ENCODE measurements around the gene ZNF839. TPM values are rescaled to one million over a fixed set of nuclear protein-coding genes. Genes with fewer than 3 reads are reported as not detected.
"Not testable (repeated sequence)": the region's sequence is repeated elsewhere in the genome, so short reads cannot be mapped to it uniquely, and the experiment has no call there.

Gene ZNF839
- total RNA-seq, 1 donor from 2014 or later, result 17.7 TPM

GRCh38 chr14:102333795-102334705 is 14.5 kb downstream of the ZNF839 start:
- intact Hi-C loops (cut with micrococcal nuclease), result no loop called here

GRCh38 chr14:102335163-102335562 is 15.6 kb downstream of the ZNF839 start:
- H3K27ac Mint-ChIP-seq, result no peak overlapping the region
- H3K9me3 Mint-ChIP-seq, result no peaks in the 10 kb centered on the region
- no peak overlapping the region for H3K4me3 Mint-ChIP-seq
- no peaks in the 10 kb centered on the region for H3K27me3 Mint-ChIP-seq (ENCODE audit: insufficient read depth)
- H3K36me3 Mint-ChIP-seq (ENCODE audit: low read depth), result peaks cover 13% of the 10 kb centered on the region
- intact Hi-C loops (cut with micrococcal nuclease), result no loop called here
- H3K4me1 Mint-ChIP-seq (ENCODE audit: low read depth), result no peaks in the 10 kb centered on the region
- DNase-seq (ENCODE audit: low spot score), result no peak

More at GRCh38 chr14:102333795-102334705, 14.5 kb downstream of the ZNF839 start:
- no peak for DNase-seq (ENCODE audit: low spot score)
- H3K4me1 Mint-ChIP-seq (ENCODE audit: low read depth), result no peaks in the 10 kb centered on the region
- peaks cover 13% of the 10 kb centered on the region for H3K36me3 Mint-ChIP-seq (ENCODE audit: low read depth)
- H3K27me3 Mint-ChIP-seq (ENCODE audit: insufficient read depth), result no peaks in the 10 kb centered on the region
- H3K4me3 Mint-ChIP-seq, result no peak overlapping the region
- no peak overlapping the region for H3K27ac Mint-ChIP-seq
- H3K9me3 Mint-ChIP-seq, result no peaks in the 10 kb centered on the region

GRCh38 chr14:102338724-102339123 is 19.2 kb downstream of the ZNF839 start:
- peaks cover 23% of the 10 kb centered on the region for H3K36me3 Mint-ChIP-seq (ENCODE audit: low read depth)
- no peak for DNase-seq (ENCODE audit: low spot score)
- no peaks in the 10 kb centered on the region for H3K27me3 Mint-ChIP-seq (ENCODE audit: insufficient read depth)
- no peaks in the 10 kb centered on the region for H3K4me1 Mint-ChIP-seq (ENCODE audit: low read depth)
- no peak overlapping the region for H3K4me3 Mint-ChIP-seq
- no peak overlapping the region for H3K27ac Mint-ChIP-seq
- H3K9me3 Mint-ChIP-seq, result no peaks in the 10 kb centered on the region
- intact Hi-C loops (cut with micrococcal nuclease), result no loop called here

- peaks cover 26% of the 10 kb centered on the region for H3K36me3 Mint-ChIP-seq (ENCODE audit: low read depth)
- no peak overlapping the region for H3K4me3 Mint-ChIP-seq
These were observed 22.0 kb downstream of the ZNF839 start for GRCh38 chr14:102341566-102341965.

GRCh38 chr14:102342238-102342637 is 22.7 kb downstream of the ZNF839 start:
- no peaks in the 10 kb centered on the region for H3K4me1 Mint-ChIP-seq (ENCODE audit: low read depth)
- intact Hi-C loops (cut with micrococcal nuclease), result no loop called here

More at GRCh38 chr14:102341566-102341965, 22.0 kb downstream of the ZNF839 start:
- Mint-ChIP-seq H3K27ac (no peak overlapping the region), H3K4me1 (ENCODE audit: low read depth) (no peaks in the 10 kb centered on the region), H3K27me3 (ENCODE audit: insufficient read depth) (no peaks in the 10 kb centered on the region), H3K9me3 (no peaks in the 10 kb centered on the region)
- DNase-seq (ENCODE audit: low spot score), result no peak
- intact Hi-C loops (cut with micrococcal nuclease), result no loop called here

GRCh38 chr14:102344084-102344483 is 24.5 kb downstream of the ZNF839 start:
- H3K4me1 Mint-ChIP-seq (ENCODE audit: low read depth), result no peaks in the 10 kb centered on the region
- no peaks in the 10 kb centered on the region for H3K9me3 Mint-ChIP-seq
- peaks cover 35% of the 10 kb centered on the region for H3K36me3 Mint-ChIP-seq (ENCODE audit: low read depth)
- no peak overlapping the region for H3K27ac Mint-ChIP-seq
- DNase-seq (ENCODE audit: low spot score), result no peak
- H3K27me3 Mint-ChIP-seq (ENCODE audit: insufficient read depth), result no peaks in the 10 kb centered on the region
- intact Hi-C loops (cut with micrococcal nuclease), result no loop called here
- H3K4me3 Mint-ChIP-seq, result no peak overlapping the region

More at GRCh38 chr14:102342238-102342637, 22.7 kb downstream of the ZNF839 start:
- H3K4me3 Mint-ChIP-seq, result no peak overlapping the region
- peaks cover 30% of the 10 kb centered on the region for H3K36me3 Mint-ChIP-seq (ENCODE audit: low read depth)
- no peaks in the 10 kb centered on the region for H3K27me3 Mint-ChIP-seq (ENCODE audit: insufficient read depth)
- H3K9me3 Mint-ChIP-seq, result no peaks in the 10 kb centered on the region
- no peak overlapping the region for H3K27ac Mint-ChIP-seq
- DNase-seq (ENCODE audit: low spot score), result no peak

GRCh38 chr14:102344485-102344884 is 24.9 kb downstream of the ZNF839 start:
- Mint-ChIP-seq H3K9me3 (no peaks in the 10 kb centered on the region), H3K36me3 (ENCODE audit: low read depth) (peaks cover 35% of the 10 kb centered on the region), H3K27ac (no peak overlapping the region), H3K27me3 (ENCODE audit: insufficient read depth) (no peaks in the 10 kb centered on the region), H3K4me1 (ENCODE audit: low read depth) (no peaks in the 10 kb centered on the region), H3K4me3 (no peak overlapping the region)
- no peak for DNase-seq (ENCODE audit: low spot score)
- intact Hi-C loops (cut with micrococcal nuclease), result no loop called here

GRCh38 chr14:102345232-102345631 is 25.7 kb downstream of the ZNF839 start:
- Mint-ChIP-seq H3K36me3 (ENCODE audit: low read depth) (peaks cover 40% of the 10 kb centered on the region), H3K4me1 (ENCODE audit: low read depth) (no peaks in the 10 kb centered on the region)
- intact Hi-C loops (cut with micrococcal nuclease), result no loop called here

GRCh38 chr14:102346645-102347044 is 27.1 kb downstream of the ZNF839 start:
- no peak overlapping the region for H3K27ac Mint-ChIP-seq
- peaks cover 41% of the 10 kb centered on the region for H3K36me3 Mint-ChIP-seq (ENCODE audit: low read depth)
- no peaks in the 10 kb centered on the region for H3K27me3 Mint-ChIP-seq (ENCODE audit: insufficient read depth)
- intact Hi-C loops (cut with micrococcal nuclease), result no loop called here
- H3K9me3 Mint-ChIP-seq, result no peaks in the 10 kb centered on the region
- H3K4me1 Mint-ChIP-seq (ENCODE audit: low read depth), result no peaks in the 10 kb centered on the region
- no peak for DNase-seq (ENCODE audit: low spot score)
- no peak overlapping the region for H3K4me3 Mint-ChIP-seq

More at GRCh38 chr14:102345232-102345631, 25.7 kb downstream of the ZNF839 start:
- Mint-ChIP-seq H3K9me3 (no peaks in the 10 kb centered on the region), H3K27me3 (ENCODE audit: insufficient read depth) (no peaks in the 10 kb centered on the region), H3K4me3 (no peak overlapping the region), H3K27ac (no peak overlapping the region)
- no peak for DNase-seq (ENCODE audit: low spot score)

GRCh38 chr14:102348376-102348775 is 28.8 kb downstream of the ZNF839 start:
- intact Hi-C loops (cut with micrococcal nuclease), result no loop called here
- no peaks in the 10 kb centered on the region for H3K9me3 Mint-ChIP-seq
- DNase-seq (ENCODE audit: low spot score), result no peak
- no peak overlapping the region for H3K4me3 Mint-ChIP-seq
- H3K4me1 Mint-ChIP-seq (ENCODE audit: low read depth), result no peaks in the 10 kb centered on the region
- H3K36me3 Mint-ChIP-seq (ENCODE audit: low read depth), result peaks cover 37% of the 10 kb centered on the region
- H3K27me3 Mint-ChIP-seq (ENCODE audit: insufficient read depth), result no peaks in the 10 kb centered on the region
- H3K27ac Mint-ChIP-seq, result no peak overlapping the region

- H3K36me3 Mint-ChIP-seq (ENCODE audit: low read depth), result peaks cover 35% of the 10 kb centered on the region
- H3K27me3 Mint-ChIP-seq (ENCODE audit: insufficient read depth), result no peaks in the 10 kb centered on the region
- H3K9me3 Mint-ChIP-seq, result no peaks in the 10 kb centered on the region
- H3K27ac Mint-ChIP-seq, result no peak overlapping the region
- H3K4me1 Mint-ChIP-seq (ENCODE audit: low read depth), result no peaks in the 10 kb centered on the region
- no peak for DNase-seq (ENCODE audit: low spot score)
- intact Hi-C loops (cut with micrococcal nuclease), result no loop called here
- no peak overlapping the region for H3K4me3 Mint-ChIP-seq
These were observed 31.5 kb downstream of the ZNF839 start for GRCh38 chr14:102351023-102351422.

GRCh38 chr14:102351593-102351992 is 32.0 kb downstream of the ZNF839 start:
- H3K27ac Mint-ChIP-seq; H3K27me3 Mint-ChIP-seq (ENCODE audit: insufficient read depth); DNase-seq (ENCODE audit: low spot score); intact Hi-C loops (cut with micrococcal nuclease); H3K9me3 Mint-ChIP-seq; H3K4me1 Mint-ChIP-seq (ENCODE audit: low read depth); H3K4me3 Mint-ChIP-seq: not testable (repeated sequence)
- H3K36me3 Mint-ChIP-seq (ENCODE audit: low read depth), result peaks cover 36% of the 10 kb centered on the region

GRCh38 chr14:102352213-102352612 is 32.7 kb downstream of the ZNF839 start:
- no peaks in the 10 kb centered on the region for H3K9me3 Mint-ChIP-seq
- no peak for DNase-seq (ENCODE audit: low spot score)
- intact Hi-C loops (cut with micrococcal nuclease), result no loop called here
- no peaks in the 10 kb centered on the region for H3K27me3 Mint-ChIP-seq (ENCODE audit: insufficient read depth)
- no peak overlapping the region for H3K4me3 Mint-ChIP-seq
- no peak overlapping the region for H3K27ac Mint-ChIP-seq
- H3K36me3 Mint-ChIP-seq (ENCODE audit: low read depth), result peaks cover 34% of the 10 kb centered on the region
- H3K4me1 Mint-ChIP-seq (ENCODE audit: low read depth), result no peaks in the 10 kb centered on the region

Measured in activated T-helper 1 cell treated with anti-CD3 and anti-CD28 coated beads, Interleukin-12 subunit alpha, Interleukin-12 subunit beta, Interleukin-2, Interleukin-4 antibody, amounts not matched to agents 30 ng/mL and 10 ng/mL and 1 ng/mL, durations not matched to agents 14 hours and 24 hours and 36 hours (primary cell).